HepG2 (cell line): ENCODE results near the gene ESF1. TPM values are rescaled to one million over a fixed set of nuclear protein-coding genes. Genes with fewer than 3 reads are reported as not detected.

Experiments used
- ATAC-seq: fragments of 200-7000 bp; cut with Tn5 transposase; 3 replicates; pipeline ENCODE4 v1.9.1; 2020; ENCODE audit warnings: mild to moderate bottlenecking, moderate library complexity
- BruUV-seq: library from RNA; stranded (reverse); fragments of 400-500 nt; replicated peaks from 2 replicates; lab custom pipeline; 2021; lab: Mats Ljungman, UMichigan
- CTCF ChIA-PET: fragments of 300-600 bp; formaldehyde crosslinking; extraction: SDS; loops from one replicate; lab custom pipeline; 2021; ENCODE audit warnings: low total read pairs, inconsistent platforms, low intra/inter-chr PET ratio; lab: Yijun Ruan, JAX
- POLR2A ChIA-PET: fragments of 350-600 bp; sonication (Branson Sonifier 250); formaldehyde crosslinking; loops from one replicate; lab custom pipeline; 2020; ENCODE audit warnings: antibody characterized with exemption, inconsistent platforms; lab: Yijun Ruan, JAX
- DNase-seq: peaks from one replicate; pipeline ENCODE4 v3.0.0-alpha.2; 2015; ENCODE audit warnings: low spot score
- FAIRE-seq: peaks from 3 replicates; lab custom pipeline; 2011; peaks lifted over from hg19 to GRCh38; lab: Jason Lieb, UNC
- H2AFZ ChIP-seq: one replicate; pipeline ENCODE4 v1.6.1; 2011; ENCODE audit warnings: low read length, inconsistent platforms
- H3K27ac ChIP-seq: fragments of 300-600 bp; 3 replicates; pipeline ENCODE4 v1.8.0; 2011; ENCODE audit warnings: mixed run types, mild to moderate bottlenecking, mixed read lengths, low read length, inconsistent platforms; ENCODE audit not compliant: insufficient read depth; ENCODE audit errors: extremely low read length
- H3K27me3 ChIP-seq, 2 experiments: fragments of 200-600 bp in 1 of 2; 2 replicates in 1 of 2; 3 replicates in 1 of 2; pipeline versions ENCODE4 v1.6.0 to v1.8.0; 2011; ENCODE audit warnings: low read length in 2 of 2, mild to moderate bottlenecking in 2 of 2, moderate library complexity in 2 of 2, inconsistent platforms in 1 of 2; ENCODE audit not compliant: insufficient read depth in 2 of 2, control insufficient read depth in 1 of 2
- H3K36me3 ChIP-seq, 2 experiments: fragments of 200-600 bp in 1 of 2; replicated peaks in 1 of 2; 2 replicates in 1 of 2; 3 replicates in 1 of 2; pipeline versions ENCODE4 v1.5.1 to v1.8.0; 2011; ENCODE audit warnings: low read length in 2 of 2, inconsistent platforms in 1 of 2; ENCODE audit not compliant: insufficient read depth in 2 of 2, control insufficient read depth in 1 of 2
- H3K4me1 ChIP-seq: 2 replicates; pipeline ENCODE4 v1.5.1; 2012; ENCODE audit warnings: low read length, inconsistent platforms; ENCODE audit not compliant: insufficient read depth
- H3K4me2 ChIP-seq: 2 replicates; pipeline ENCODE4 v1.6.0; 2011; ENCODE audit warnings: low read depth, low read length, inconsistent platforms
- H3K4me3 ChIP-seq, 3 experiments: fragments of 200-600 bp in 1 of 3; sonication (generic), shearing (Covaris generic) in 1 of 3; replicated peaks in 1 of 3; 2 replicates each; pipeline ENCODE4 v1.5.1; 2011 to 2016; ENCODE audit warnings: low read length in 3 of 3, inconsistent platforms in 2 of 3, low read depth in 2 of 3, mild to moderate bottlenecking in 2 of 3, control low read depth in 1 of 3, mixed read lengths in 1 of 3; ENCODE audit not compliant: insufficient read depth in 1 of 3
- H3K79me2 ChIP-seq: one replicate; pipeline ENCODE4 v1.6.1; 2011; ENCODE audit warnings: low read length, inconsistent platforms; ENCODE audit not compliant: insufficient read depth
- H3K9ac ChIP-seq: 2 replicates; pipeline ENCODE4 v1.6.0; 2011; ENCODE audit warnings: mild to moderate bottlenecking, low read depth, low read length, inconsistent platforms; ENCODE audit not compliant: insufficient read depth
- H3K9me3 ChIP-seq: 2 replicates; pipeline ENCODE4 v1.5.1; 2012; ENCODE audit warnings: mild to moderate bottlenecking, low read length
- H4K20me1 ChIP-seq: 2 replicates; pipeline ENCODE4 v1.6.0; 2011; ENCODE audit warnings: inconsistent platforms, mild to moderate bottlenecking, low read length, moderate library complexity; ENCODE audit not compliant: insufficient read depth
- ARID3A ChIP-seq: IDR thresholded peaks from 2 replicates; pipeline ENCODE4 v1.6.1; 2012; ENCODE audit warnings: low read depth, low read length, improper control_type of control experiment
- FOSL2 ChIP-seq: sonication (generic); formaldehyde crosslinking; IDR thresholded peaks from 2 replicates; pipeline ENCODE4 v1.4.0; 2020; ENCODE audit warnings: missing genetic modification reagents
- GATAD2A ChIP-seq: IDR thresholded peaks from 2 replicates; pipeline ENCODE4 v1.6.1; 2016
- JDP2 ChIP-seq: sonication (generic); formaldehyde crosslinking; IDR thresholded peaks from 2 replicates; pipeline ENCODE4 v1.8.1; 2022; ENCODE audit warnings: missing genetic modification reagents, borderline replicate concordance
- MEF2D ChIP-seq: sonication (generic); formaldehyde crosslinking; IDR thresholded peaks from 2 replicates; pipeline ENCODE4 v1.5.1; 2020; ENCODE audit warnings: mild to moderate bottlenecking, missing genetic modification reagents
- NKX3-1 ChIP-seq: sonication (generic); formaldehyde crosslinking; IDR thresholded peaks from 2 replicates; pipeline ENCODE4 v1.5.0; 2020; ENCODE audit warnings: missing genetic modification reagents
- NR1H2 ChIP-seq: sonication (generic); formaldehyde crosslinking; IDR thresholded peaks from 2 replicates; pipeline ENCODE4 v1.8.1; 2022; ENCODE audit warnings: low read depth, missing genetic modification reagents, borderline replicate concordance
- ONECUT2 ChIP-seq: sonication (generic); formaldehyde crosslinking; IDR thresholded peaks from 2 replicates; pipeline ENCODE4 v1.4.0; 2020; ENCODE audit warnings: missing genetic modification reagents
- RAD21 ChIP-seq: fragments of 450-650 bp; formaldehyde crosslinking; IDR thresholded peaks from 2 replicates; pipeline ENCODE4 v1.5.0; 2020; ENCODE audit warnings: mild to moderate bottlenecking
- RBM22 ChIP-seq: fragments of 200-400 bp; formaldehyde crosslinking; optimal IDR thresholded peaks from 2 replicates; pipeline ENCODE3; 2017; ENCODE audit warnings: mild to moderate bottlenecking, low read length, moderate library complexity
- SAFB2 ChIP-seq: sonication (generic); formaldehyde crosslinking; IDR thresholded peaks from 2 replicates; pipeline ENCODE4 v1.5.1; 2020; ENCODE audit warnings: missing genetic modification reagents, low read depth, mild to moderate bottlenecking, borderline replicate concordance
- SRF ChIP-seq: IDR thresholded peaks from 2 replicates; pipeline ENCODE4 v1.6.1; 2011; ENCODE audit warnings: mild to moderate bottlenecking, low read depth, low read length, moderate library complexity
- STAG1 ChIP-seq: sonication (generic); formaldehyde crosslinking; IDR thresholded peaks from 2 replicates; pipeline ENCODE4 v1.4.0; 2020; ENCODE audit warnings: missing genetic modification reagents
- ZBTB34 ChIP-seq: sonication (generic); formaldehyde crosslinking; IDR thresholded peaks from 2 replicates; pipeline ENCODE4 v1.8.0; 2022; ENCODE audit warnings: mild to moderate bottlenecking, missing genetic modification reagents
- ZFP41 ChIP-seq: sonication (generic); formaldehyde crosslinking; IDR thresholded peaks from 2 replicates; pipeline ENCODE4 v1.4.0; 2020; ENCODE audit warnings: mild to moderate bottlenecking, missing genetic modification reagents, borderline replicate concordance
- ZNF33A ChIP-seq: sonication (generic); formaldehyde crosslinking; IDR thresholded peaks from 2 replicates; pipeline ENCODE4 v1.5.1; 2020; ENCODE audit warnings: missing genetic modification reagents, mild to moderate bottlenecking, moderate library complexity, borderline replicate concordance
- ZNF670 ChIP-seq: sonication (generic); formaldehyde crosslinking; IDR thresholded peaks from 2 replicates; pipeline ENCODE4 v1.8.0; 2022; ENCODE audit warnings: mild to moderate bottlenecking, missing genetic modification reagents, borderline replicate concordance
- ZNF710 ChIP-seq: sonication (generic); formaldehyde crosslinking; IDR thresholded peaks from 2 replicates; pipeline ENCODE4 v1.5.0; 2020; ENCODE audit warnings: mild to moderate bottlenecking, missing genetic modification reagents, borderline replicate concordance
- ZZZ3 ChIP-seq: sonication (generic); formaldehyde crosslinking; IDR thresholded peaks from 2 replicates; pipeline ENCODE4 v1.4.0; 2020; ENCODE audit warnings: missing genetic modification reagents, mild to moderate bottlenecking, borderline replicate concordance
- WGBS: methylation state at CpG from one replicate; pipeline ENCODE4 v1.1.6; 2017; ENCODE audit warnings: low lambda C conversion rate; 5-methylcytosine and 5-hydroxymethylcytosine counted together
- in situ Hi-C: cut with HindIII; loops from 2 replicates; pipeline ENCODE4 v1.10.0; 2017; ENCODE audit warnings: low pct_unique_long_range_greater_than_20kb; ENCODE audit not compliant: extremely low pct_ligation_motif_present
- intact Hi-C: fragments of 100-400 bp; cut with micrococcal nuclease; formaldehyde crosslinking; loops from one replicate; pipeline ENCODE4 v1.10.0; 2022; ENCODE audit not compliant: unreplicated experiment
- polyA plus RNA-seq, 8 experiments: library from polyadenylated mRNA; depleted of rRNA in 3 of 8; stranded (reverse) in 7 of 8; unstranded in 1 of 8; fragments of >200 nt; fragmentation: Illumina TruSeq in 4 of 8; extraction: Trizol in 4 of 8; gene quantifications; 2 replicates each; pipeline versions ENCODE4 v1.2.1 to v1.2.3, GENCODE V29; 2011 to 2016; ENCODE audit warnings: low read depth in 4 of 8, missing spikeins in 1 of 8, mixed read lengths in 1 of 8; ENCODE audit not compliant: insufficient read depth in 1 of 8
- total RNA-seq, 5 experiments: library from RNA; depleted of rRNA; stranded (reverse); fragments of >200 nt; fragmentation: Illumina TruSeq; extraction: Trizol; gene quantifications; 2 replicates each; pipeline ENCODE4 v1.2.3, GENCODE V29; 2016; ENCODE audit warnings: low read depth in 1 of 5

The ESF1 gene
- total and polyA plus RNA-seq, 2 of the 13 experiments (the other 11 are each of a cell fraction or from before 2014, with no cell fraction given) = 7.3 to 66.9 TPM

- no TSS peak for BruUV-seq
- peak; percentile 80 for FAIRE-seq
- 47% methylated on average over 5 of the region's 5 CpGs for WGBS
- H3K27me3 ChIP-seq = no peaks in the 10 kb centered on the region
- H3K4me2 ChIP-seq = no peak overlapping the region
- CTCF ChIA-PET = interaction anchor here (2.2 kb wide), 1 partner anchor 235 kb away, joined by 18 read pairs; no protein-coding TSS in a partner anchor
- POLR2A ChIA-PET = no interaction called here
- in situ Hi-C loops (loop anchor here (5.0 kb wide), 1 partner anchor 237 kb away; no protein-coding TSS in a partner anchor), intact Hi-C loops (loop anchor here (1.0 to 5.0 kb wide), 2 partner anchors 122 to 235 kb away; no protein-coding TSS in a partner anchor)
- H2AFZ ChIP-seq = no peak overlapping the region
- no peaks in the 10 kb centered on the region for H3K79me2 ChIP-seq
- no peak overlapping the region for H3K4me3 ChIP-seq
- no peaks in the 10 kb centered on the region for H3K9me3 ChIP-seq
- H3K36me3 ChIP-seq = peaks cover 15 to 35% of the 10 kb centered on the region in 2 experiments
- ATAC-seq = peak; percentile 71
- no peak overlapping the region for H3K9ac ChIP-seq
- H4K20me1 ChIP-seq = no peaks in the 10 kb centered on the region
- peak; percentile 70 for DNase-seq
- 0 out of 2 replicates have a peak, but pooled peaks cover under 1% of the 10 kb centered on the region for H3K4me1 ChIP-seq
- no peak overlapping the region for H3K27ac ChIP-seq
- no peak for TF ChIP-seq SRF
- TF ChIP-seq ZNF33A (CRISPR knock-in tag) = peak; percentile 88; the same call in 1 of the 2 replicates
- TF ChIP-seq RBM22 = peak; percentile 72
- TF ChIP-seq MEF2D (CRISPR knock-in tag) = 0 out of 2 replicates have a peak, but pooled peaks have one; percentile 25
- no peak for TF ChIP-seq NR1H2 (CRISPR knock-in tag)
- TF ChIP-seq ZNF710 (CRISPR knock-in tag) = no peak
- peak; percentile 61; the same call in 1 of the 2 replicates for TF ChIP-seq ARID3A
- TF ChIP-seq ZNF670 = 0 out of 2 replicates have a peak, but pooled peaks have one; percentile 23
- TF ChIP-seq FOSL2 (CRISPR knock-in tag) = 0 out of 2 replicates have a peak, but pooled peaks have one; percentile 11
- no peak for TF ChIP-seq ZZZ3 (CRISPR knock-in tag)
- no peak for TF ChIP-seq ZBTB34
- no peak for TF ChIP-seq ZFP41 (CRISPR knock-in tag)
- TF ChIP-seq GATAD2A (CRISPR knock-in tag) = 0 out of 2 replicates have a peak, but pooled peaks have one; percentile 18
- peak; percentile 47; the same call in 1 of the 2 replicates for TF ChIP-seq ONECUT2 (CRISPR knock-in tag)
- no peak for TF ChIP-seq JDP2 (CRISPR knock-in tag)
- TF ChIP-seq STAG1 (CRISPR knock-in tag) = peak; percentile 42
- 0 out of 2 replicates have a peak, but pooled peaks have one; percentile 18 for TF ChIP-seq NKX3-1 (CRISPR knock-in tag)
- TF ChIP-seq RAD21 (CRISPR knock-in tag) = peak; percentile 35; the same call in 1 of the 2 replicates
- no peak for TF ChIP-seq SAFB2 (CRISPR knock-in tag)
These were observed 35.3 kb upstream of the ESF1 start for GRCh38 chr20:13819885-13820645.
